22Rv1 (cell line): ENCODE measurements around the gene PRR14.
"Not testable (repeated sequence)": the region's sequence is repeated elsewhere in the genome, so short reads cannot be mapped to it uniquely, and the experiment has no call there.

ENCODE experiments used
- H3K27ac ChIP-seq: fragments of 450-650 bp; 2 replicates; pipeline ENCODE4 v1.5.1; 2017
- ZFX ChIP-seq: fragments of 450-650 bp; IDR thresholded peaks from 2 replicates; pipeline ENCODE4 v1.6.1; 2017; ENCODE audit warnings: antibody characterized with exemption, borderline replicate concordance
- TF ChIP-seq, protein P1 (sequence below): fragments of 450-650 bp; IDR thresholded peaks from 2 replicates; pipeline ENCODE4 v1.5.1; 2017; ENCODE audit warnings: mild to moderate bottlenecking

The PRR14 gene

DNA sequence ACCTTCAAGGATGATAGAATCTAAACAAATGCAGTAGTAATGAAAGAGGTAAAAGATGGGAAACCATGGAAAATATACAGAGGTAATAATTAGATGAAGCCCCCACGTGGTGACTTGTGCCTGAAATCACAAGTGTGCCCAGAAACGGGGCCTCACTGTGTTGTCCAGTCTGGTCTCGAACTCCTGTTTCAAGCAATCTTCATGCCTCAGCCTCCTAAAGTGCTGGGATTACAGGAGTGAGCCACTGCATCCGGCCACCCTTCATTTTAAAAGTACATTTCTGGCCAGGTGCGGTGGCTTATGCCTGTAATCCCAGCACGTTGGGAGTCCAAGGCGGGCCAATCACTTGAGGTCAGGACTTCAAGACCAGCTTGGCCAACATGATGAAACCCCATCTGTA lies 14.2 kb upstream of the PRR14 start:
- H3K27ac ChIP-seq = no peak overlapping the region
- no peak for TF ChIP-seq ZFX
- TF ChIP-seq, protein P1, sequence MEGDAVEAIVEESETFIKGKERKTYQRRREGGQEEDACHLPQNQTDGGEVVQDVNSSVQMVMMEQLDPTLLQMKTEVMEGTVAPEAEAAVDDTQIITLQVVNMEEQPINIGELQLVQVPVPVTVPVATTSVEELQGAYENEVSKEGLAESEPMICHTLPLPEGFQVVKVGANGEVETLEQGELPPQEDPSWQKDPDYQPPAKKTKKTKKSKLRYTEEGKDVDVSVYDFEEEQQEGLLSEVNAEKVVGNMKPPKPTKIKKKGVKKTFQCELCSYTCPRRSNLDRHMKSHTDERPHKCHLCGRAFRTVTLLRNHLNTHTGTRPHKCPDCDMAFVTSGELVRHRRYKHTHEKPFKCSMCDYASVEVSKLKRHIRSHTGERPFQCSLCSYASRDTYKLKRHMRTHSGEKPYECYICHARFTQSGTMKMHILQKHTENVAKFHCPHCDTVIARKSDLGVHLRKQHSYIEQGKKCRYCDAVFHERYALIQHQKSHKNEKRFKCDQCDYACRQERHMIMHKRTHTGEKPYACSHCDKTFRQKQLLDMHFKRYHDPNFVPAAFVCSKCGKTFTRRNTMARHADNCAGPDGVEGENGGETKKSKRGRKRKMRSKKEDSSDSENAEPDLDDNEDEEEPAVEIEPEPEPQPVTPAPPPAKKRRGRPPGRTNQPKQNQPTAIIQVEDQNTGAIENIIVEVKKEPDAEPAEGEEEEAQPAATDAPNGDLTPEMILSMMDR = no peak

DNA sequence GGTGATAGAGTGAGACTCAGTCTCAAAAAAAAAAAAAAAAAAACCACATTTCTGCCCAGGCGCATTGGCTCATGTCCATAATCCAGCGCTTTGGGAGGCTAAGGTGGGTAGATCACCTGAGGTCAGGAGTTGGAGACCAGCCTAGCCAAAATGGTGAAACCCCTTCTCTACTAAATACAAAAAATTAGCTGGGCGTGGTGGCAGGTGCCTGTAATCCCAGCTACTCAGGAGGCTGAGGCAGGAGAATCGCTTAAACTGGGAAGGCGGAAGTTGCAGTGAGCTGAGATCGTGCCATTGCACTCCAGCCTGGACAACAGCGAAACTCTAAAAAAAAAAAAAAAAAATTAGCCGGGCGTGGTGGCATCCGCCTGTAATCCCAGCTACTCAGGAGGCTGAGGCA lies 13.6 kb upstream of the PRR14 start:
- H3K27ac ChIP-seq = not testable (repeated sequence)

DNA sequence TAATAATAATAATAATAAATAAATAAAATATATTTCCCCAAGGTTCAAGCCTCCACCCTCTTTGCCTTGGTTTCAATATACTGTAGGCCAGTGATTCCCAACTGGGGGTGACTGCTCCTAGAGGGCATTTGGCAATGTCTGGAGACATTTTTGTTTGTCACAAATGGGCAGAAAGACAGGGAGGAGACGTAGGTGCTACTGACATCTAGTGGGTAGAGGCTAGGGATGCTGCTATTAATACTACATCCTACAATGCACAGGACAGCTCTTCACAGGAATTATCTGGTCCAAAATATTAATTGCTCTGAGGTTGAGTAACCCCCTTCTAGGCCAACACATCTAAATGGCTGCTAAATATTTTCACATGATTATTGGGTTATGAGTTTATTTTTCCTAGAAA lies 12.8 kb upstream of the PRR14 start:
- TF ChIP-seq ZFX = no peak
- TF ChIP-seq, protein P1 = peak; percentile 55
- no peak overlapping the region for H3K27ac ChIP-seq

DNA sequence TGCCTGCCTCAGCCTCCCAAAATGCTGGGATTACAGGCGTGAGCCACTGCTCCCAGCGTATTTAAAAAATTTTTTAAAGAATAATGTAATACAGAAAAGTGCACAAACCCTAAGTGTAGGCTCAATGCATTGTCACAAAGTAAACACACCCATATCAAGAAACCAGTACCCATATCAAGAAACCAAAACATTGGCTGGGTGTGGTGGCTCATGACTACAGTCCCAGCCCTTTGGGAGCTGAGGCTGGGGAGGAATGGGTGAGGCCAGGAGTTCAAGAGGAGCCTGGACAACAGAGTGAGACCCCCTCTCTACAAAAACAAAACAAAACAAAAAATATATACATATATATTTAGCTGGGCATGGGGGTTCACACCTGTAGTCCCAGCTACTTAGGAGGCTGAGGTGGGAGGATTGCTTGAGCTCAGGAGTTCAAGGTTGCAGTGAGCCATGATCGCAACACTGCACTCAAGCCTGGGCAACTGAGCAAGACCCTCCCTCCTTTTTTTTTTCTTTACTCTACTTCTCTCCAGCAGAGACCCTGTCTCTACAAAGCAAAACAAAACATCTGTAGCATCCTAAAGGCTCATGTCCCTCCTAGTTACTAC lies 9.3 kb upstream of the PRR14 start:
- H3K27ac ChIP-seq = no peak overlapping the region
- TF ChIP-seq ZFX = no peak
- TF ChIP-seq, protein P1 = no peak

DNA sequence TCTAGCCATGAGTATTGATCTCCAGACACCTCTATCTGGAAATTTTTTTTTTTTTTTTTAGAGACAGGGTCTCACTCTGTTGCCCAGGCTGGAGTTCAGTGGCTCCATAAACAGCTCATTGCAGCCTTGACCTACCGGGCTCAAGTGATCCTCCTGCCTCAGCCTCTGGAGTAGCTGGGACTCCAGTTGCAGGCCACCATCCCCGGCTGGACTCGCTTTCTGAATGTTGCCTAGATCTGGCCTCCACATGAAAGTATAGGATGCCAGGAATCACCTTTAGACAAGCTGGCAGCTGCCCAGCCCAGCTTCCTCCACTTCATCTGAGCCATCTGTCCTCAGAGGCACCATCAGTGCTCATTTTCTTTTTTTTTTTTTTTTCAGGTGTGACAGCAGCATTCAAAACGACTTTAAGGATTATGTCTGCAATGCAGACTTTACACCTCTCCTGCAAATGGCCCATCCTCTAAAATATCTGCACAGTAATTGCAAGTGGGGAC lies 6.4 kb upstream of the PRR14 start:
- no peak overlapping the region for H3K27ac ChIP-seq
- TF ChIP-seq, protein P1 = no peak

DNA sequence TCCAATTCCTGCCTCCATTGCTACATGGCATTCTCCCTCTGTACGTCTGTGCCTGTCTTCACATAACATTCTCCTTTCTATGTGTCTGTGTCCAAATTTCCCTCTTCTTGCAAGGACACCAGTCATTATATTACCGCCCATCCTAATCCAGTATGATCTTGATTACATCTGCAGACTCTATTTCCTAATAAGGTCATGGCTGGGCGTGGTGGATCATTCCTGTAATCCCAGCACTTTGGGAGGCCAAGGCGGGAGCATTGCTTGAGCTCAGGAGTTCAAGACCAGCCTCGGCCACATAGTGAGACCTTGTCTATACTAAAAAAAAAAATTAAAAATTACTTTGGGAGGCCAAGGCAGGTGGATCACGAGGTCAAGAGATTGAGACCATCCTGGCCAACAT lies 5.0 kb upstream of the PRR14 start:
- no peak overlapping the region for H3K27ac ChIP-seq
- TF ChIP-seq, protein P1 = no peak
- TF ChIP-seq ZFX = no peak

DNA sequence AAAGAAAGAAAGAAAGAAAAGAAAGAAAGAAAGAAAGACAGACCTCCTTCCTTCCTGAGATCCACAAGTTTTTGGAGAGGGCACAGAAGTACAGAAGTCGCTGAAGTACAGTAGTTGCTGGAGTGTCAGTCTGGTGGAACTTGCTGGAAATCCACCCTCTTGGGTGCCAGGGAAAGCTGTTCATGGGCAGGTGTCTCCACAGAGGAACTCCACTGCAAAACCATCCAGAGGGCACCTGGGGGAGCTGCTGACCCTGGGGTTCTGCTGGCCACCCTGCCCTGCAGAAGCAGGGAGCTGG lies 3.5 kb upstream of the PRR14 start:
- TF ChIP-seq, protein P1 = no peak
- no peak for TF ChIP-seq ZFX
- H3K27ac ChIP-seq = no peak overlapping the region

DNA sequence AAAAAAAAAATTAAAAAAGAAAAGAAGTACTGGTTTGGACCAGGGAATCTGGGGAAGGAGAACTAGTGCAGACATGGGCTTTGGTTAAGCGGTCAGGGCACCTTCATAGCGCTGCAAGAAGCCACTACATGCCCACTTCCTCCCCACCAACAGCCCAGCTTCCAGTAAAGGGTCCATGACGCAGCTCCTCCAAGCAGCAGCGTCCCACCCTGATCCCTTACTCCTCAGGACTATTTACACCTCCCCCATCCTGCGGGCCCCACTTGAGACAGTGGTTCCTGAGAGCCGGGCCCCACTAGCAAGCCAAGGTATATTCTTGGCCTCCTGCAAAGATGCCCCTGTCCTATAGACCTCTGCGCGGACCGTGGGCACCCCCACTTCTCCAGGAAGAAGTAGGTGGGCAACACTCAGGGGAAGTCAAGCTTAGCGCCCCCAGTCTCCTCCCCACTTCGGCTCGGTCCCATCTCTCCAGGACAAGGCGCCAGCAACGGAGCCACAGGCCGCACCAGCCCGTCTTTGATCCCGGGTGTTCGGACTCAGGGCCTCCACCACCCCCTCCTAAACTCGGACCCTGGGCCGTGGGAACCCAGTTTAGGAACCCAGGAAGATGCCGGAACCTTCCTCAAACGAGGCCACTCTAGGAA lies 913 bp upstream of the PRR14 start:
- TF ChIP-seq, protein P1 = no peak
- TF ChIP-seq ZFX = no peak
- peak overlapping the region; percentile 89 for H3K27ac ChIP-seq
